Endodermal cell (in vitro differentiated cells): ENCODE measurements around the gene DNASE1L1. TPM values are rescaled to one million over a fixed set of nuclear protein-coding genes. Genes with fewer than 3 reads are reported as not detected.

ENCODE experiments used
- DNase-seq: peaks from one replicate; pipeline ENCODE4 v3.0.0-alpha.2; 2017
- H3K27ac ChIP-seq: 2 replicates; pipeline ENCODE4 v1.5.1; 2013; ENCODE audit warnings: mild to moderate bottlenecking, low read depth, low read length, moderate library complexity
- H3K27me3 ChIP-seq: 2 replicates; pipeline ENCODE4 v1.6.1; 2013; ENCODE audit warnings: mild to moderate bottlenecking, low read length, moderate library complexity; ENCODE audit not compliant: insufficient read depth, control insufficient read depth, poor library complexity, severe bottlenecking
- H3K36me3 ChIP-seq: 2 replicates; pipeline ENCODE4 v1.7.0; 2013; ENCODE audit warnings: mild to moderate bottlenecking, low read length, moderate library complexity; ENCODE audit not compliant: control insufficient read depth, insufficient read depth
- H3K4me1 ChIP-seq: one replicate; pipeline ENCODE4 v1.7.0; 2013; ENCODE audit warnings: low read length; ENCODE audit not compliant: control insufficient read depth, insufficient read depth
- H3K4me3 ChIP-seq: 2 replicates; pipeline ENCODE4 v1.5.1; 2013; ENCODE audit warnings: mild to moderate bottlenecking, low read length, moderate library complexity
- H3K9ac ChIP-seq: 2 replicates; pipeline ENCODE4 v1.6.1; 2013; ENCODE audit warnings: mild to moderate bottlenecking, low read length, moderate library complexity; ENCODE audit not compliant: poor library complexity, severe bottlenecking; ENCODE audit errors: extremely low read depth
- H3K9me3 ChIP-seq: 2 replicates; pipeline ENCODE4 v1.6.1; 2013; ENCODE audit warnings: mild to moderate bottlenecking, low read length, moderate library complexity; ENCODE audit not compliant: control insufficient read depth
- H3K27ac Mint-ChIP-seq: 2 replicates; pipeline ENCODE4 v1.8.0; 2020; ENCODE audit warnings: mixed read lengths
- H3K27me3 Mint-ChIP-seq: 2 replicates; pipeline ENCODE4 v1.8.0; 2021; ENCODE audit warnings: mild to moderate bottlenecking, mixed read lengths; ENCODE audit not compliant: insufficient read depth
- H3K36me3 Mint-ChIP-seq: 2 replicates; pipeline ENCODE4 v1.8.0; 2020; ENCODE audit warnings: low read depth, mixed read lengths
- H3K4me1 Mint-ChIP-seq: 2 replicates; pipeline ENCODE4 v1.8.0; 2020; ENCODE audit warnings: mixed read lengths
- H3K4me3 Mint-ChIP-seq: 2 replicates; pipeline ENCODE4 v1.8.0; 2020; ENCODE audit warnings: mild to moderate bottlenecking, moderate library complexity, mixed read lengths
- H3K9me3 Mint-ChIP-seq: 2 replicates; pipeline ENCODE4 v1.8.0; 2020; ENCODE audit warnings: mild to moderate bottlenecking, mixed read lengths
- WGBS, 2 experiments: methylation state at CpG; one replicate each; pipeline versions ENCODE4 v1.1.5 to v1.1.7; 2013; ENCODE audit warnings: missing lambda C conversion rate in 2 of 2, mixed read lengths in 1 of 2; ENCODE audit not compliant: insufficient coverage in 1 of 2, insufficient read length in 1 of 2; 5-methylcytosine and 5-hydroxymethylcytosine counted together
- total RNA-seq, 2 donors: library from RNA; stranded (reverse); fragmentation: NEBNext Ultra II Directional in 1 of 2; extraction: Animal tissue kit (Norgen Biotek cat#: 25700) in 1 of 2; gene quantifications; 2 replicates in 1 of 2; 3 replicates in 1 of 2; pipeline ENCODE4 v1.2.1, GENCODE V29; 2021
- TF ChIP-seq, protein P1 (sequence below): fragments of 200-600 bp; sonication (generic); conservative IDR thresholded peaks from 2 replicates; pipeline ENCODE4 v1.5.0; 2021; ENCODE audit warnings: antibody characterized with exemption, mild to moderate bottlenecking

DNASE1L1 gene
- total RNA-seq, 2 donors from 2014 or later, result 13.8 to 17.0 TPM

DNA sequence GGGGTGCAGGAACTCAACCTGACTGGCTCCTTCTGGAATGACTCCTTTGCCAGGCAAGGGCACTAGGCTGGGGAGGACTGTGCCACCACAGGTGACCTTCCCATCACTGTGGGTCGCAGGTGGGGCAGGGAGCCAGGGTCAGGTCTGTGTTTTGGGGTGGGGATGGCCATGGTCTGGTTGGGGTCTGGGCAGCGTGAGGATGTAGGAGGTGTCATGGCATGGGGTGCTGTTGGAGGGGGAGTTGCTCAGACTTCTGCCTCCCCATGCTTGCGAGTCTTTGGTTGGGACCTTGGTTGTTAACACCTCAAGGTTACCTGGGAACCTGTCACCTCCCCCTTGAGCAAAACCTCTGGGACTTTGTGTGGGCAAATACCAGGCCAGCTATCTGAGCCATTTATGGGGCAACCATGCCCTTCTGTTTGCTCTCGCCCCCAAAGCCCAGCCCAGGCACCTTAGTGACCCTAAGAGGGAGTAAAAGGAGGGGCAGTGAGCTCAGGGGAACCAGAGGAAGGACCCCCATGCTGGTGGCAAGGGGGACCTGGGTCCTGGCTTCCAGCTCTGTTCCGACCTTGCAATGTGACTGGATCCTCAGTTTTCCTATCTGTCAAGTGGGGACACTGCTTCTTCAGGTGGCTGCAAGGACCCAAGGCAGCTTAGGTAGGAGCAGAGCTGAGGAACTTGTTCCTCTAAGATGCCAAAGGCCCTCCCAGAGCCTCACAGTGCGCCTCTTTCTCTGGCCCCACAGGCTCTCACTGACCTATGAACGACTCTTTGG, 25.5 kb upstream of the DNASE1L1 start:
- no peak overlapping the region for H3K9ac ChIP-seq
- no peak overlapping the region for H3K27ac ChIP-seq
- Mint-ChIP-seq H3K27me3 (no peaks in the 10 kb centered on the region), H3K4me1 (no peaks in the 10 kb centered on the region), H3K36me3 (peaks cover 17% of the 10 kb centered on the region), H3K4me3 (no peak overlapping the region), H3K9me3 (peaks cover 70% of the 10 kb centered on the region), H3K27ac (no peak overlapping the region)
- DNase-seq, result no peak
- H3K27me3 ChIP-seq, result no peaks in the 10 kb centered on the region
- no peaks in the 10 kb centered on the region for H3K4me1 ChIP-seq
- no peaks in the 10 kb centered on the region for H3K9me3 ChIP-seq
- H3K4me3 ChIP-seq, result no peak overlapping the region
- TF ChIP-seq, protein P1, sequence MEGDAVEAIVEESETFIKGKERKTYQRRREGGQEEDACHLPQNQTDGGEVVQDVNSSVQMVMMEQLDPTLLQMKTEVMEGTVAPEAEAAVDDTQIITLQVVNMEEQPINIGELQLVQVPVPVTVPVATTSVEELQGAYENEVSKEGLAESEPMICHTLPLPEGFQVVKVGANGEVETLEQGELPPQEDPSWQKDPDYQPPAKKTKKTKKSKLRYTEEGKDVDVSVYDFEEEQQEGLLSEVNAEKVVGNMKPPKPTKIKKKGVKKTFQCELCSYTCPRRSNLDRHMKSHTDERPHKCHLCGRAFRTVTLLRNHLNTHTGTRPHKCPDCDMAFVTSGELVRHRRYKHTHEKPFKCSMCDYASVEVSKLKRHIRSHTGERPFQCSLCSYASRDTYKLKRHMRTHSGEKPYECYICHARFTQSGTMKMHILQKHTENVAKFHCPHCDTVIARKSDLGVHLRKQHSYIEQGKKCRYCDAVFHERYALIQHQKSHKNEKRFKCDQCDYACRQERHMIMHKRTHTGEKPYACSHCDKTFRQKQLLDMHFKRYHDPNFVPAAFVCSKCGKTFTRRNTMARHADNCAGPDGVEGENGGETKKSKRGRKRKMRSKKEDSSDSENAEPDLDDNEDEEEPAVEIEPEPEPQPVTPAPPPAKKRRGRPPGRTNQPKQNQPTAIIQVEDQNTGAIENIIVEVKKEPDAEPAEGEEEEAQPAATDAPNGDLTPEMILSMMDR, result no peak
- peaks cover 4% of the 10 kb centered on the region for H3K36me3 ChIP-seq
- WGBS, 2 experiments, result 97 to 100% methylated on average over 1 to 5 of the region's 7 CpGs

DNA sequence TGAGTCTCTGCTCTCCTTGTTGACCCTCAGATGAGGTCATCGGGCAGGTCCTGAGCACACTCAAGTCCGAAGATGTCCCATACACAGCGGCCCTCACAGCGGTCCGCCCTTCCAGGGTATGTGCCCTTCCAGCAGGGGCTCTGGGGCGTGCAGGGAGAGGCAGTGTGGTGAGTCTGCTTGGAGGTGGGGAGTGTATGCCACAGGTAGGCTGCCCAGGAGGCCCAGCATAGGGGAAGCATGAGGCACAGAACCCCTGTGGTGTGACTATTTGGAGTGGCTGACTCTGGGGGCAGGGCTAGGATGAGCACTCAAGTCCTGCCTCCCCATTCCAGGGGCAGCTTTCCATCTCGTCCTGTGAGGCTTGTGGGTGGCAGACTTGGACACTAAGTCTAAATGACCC, 24.6 kb upstream of the DNASE1L1 start:
- Histone ChIP-seq H3K27ac (no peak overlapping the region), H3K9ac (no peak overlapping the region), H3K4me1 (no peaks in the 10 kb centered on the region), H3K4me3 (no peak overlapping the region), H3K9me3 (no peaks in the 10 kb centered on the region), H3K27me3 (no peaks in the 10 kb centered on the region), H3K36me3 (no peaks in the 10 kb centered on the region)
- H3K27me3 Mint-ChIP-seq, result no peaks in the 10 kb centered on the region
- no peak overlapping the region for H3K4me3 Mint-ChIP-seq
- peaks cover 14% of the 10 kb centered on the region for H3K36me3 Mint-ChIP-seq
- DNase-seq, result no peak
- TF ChIP-seq, protein P1, result no peak
- H3K27ac Mint-ChIP-seq, result no peak overlapping the region
- peaks cover 67% of the 10 kb centered on the region for H3K9me3 Mint-ChIP-seq
- no peaks in the 10 kb centered on the region for H3K4me1 Mint-ChIP-seq
- whole genome bisulfite sequencing, 2 experiments, result 93% methylated on average over 7 of the region's 7 CpGs; no CpG with 5 or more reads in 1 of the 2 experiments

DNA sequence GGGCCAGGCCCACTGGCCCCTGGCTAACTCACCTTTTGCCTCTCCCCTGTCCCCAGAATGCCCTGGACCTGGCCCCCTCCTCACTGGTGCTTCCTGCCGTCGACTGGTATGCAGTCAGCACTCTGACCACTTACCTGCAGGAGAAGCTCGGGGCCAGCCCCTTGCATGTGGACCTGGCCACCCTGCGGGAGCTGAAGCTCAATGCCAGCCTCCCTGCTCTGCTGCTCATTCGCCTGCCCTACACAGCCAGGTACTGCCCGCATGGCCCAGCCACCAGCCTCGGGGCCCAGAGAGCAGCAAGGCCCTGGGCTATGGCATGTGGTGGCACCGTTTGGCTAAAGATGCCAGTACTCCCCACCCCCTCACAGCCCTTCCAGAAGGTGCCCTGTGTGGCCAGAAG, 23.2 kb upstream of the DNASE1L1 start:
- 97% methylated on average over 8 of the region's 8 CpGs; no CpG with 5 or more reads in 1 of the 2 experiments for WGBS, 2 experiments
- no peak for DNase-seq
- Histone ChIP-seq H3K27ac (no peak overlapping the region), H3K9me3 (no peaks in the 10 kb centered on the region), H3K36me3 (no peaks in the 10 kb centered on the region), H3K4me3 (no peak overlapping the region), H3K4me1 (no peaks in the 10 kb centered on the region), H3K27me3 (no peaks in the 10 kb centered on the region), H3K9ac (no peak overlapping the region)
- Mint-ChIP-seq H3K9me3 (peaks cover 68% of the 10 kb centered on the region), H3K27ac (no peak overlapping the region), H3K36me3 (peaks cover 11% of the 10 kb centered on the region), H3K4me1 (no peaks in the 10 kb centered on the region), H3K27me3 (no peaks in the 10 kb centered on the region), H3K4me3 (no peak overlapping the region)
- TF ChIP-seq, protein P1, result no peak
